OCI-M2 (cell line): Measurements from ENCODE around the gene LAMC3.

Experiments
- DNase-seq: peaks from one replicate; lab custom pipeline; 2025; ENCODE audit not compliant: unreplicated experiment; lab: John Stamatoyannopoulos, UW

Gene LAMC3

GRCh38 chr9:131008909-131009618 is at the start of gene LAMC3:
TSS of gene LAMC3 (plus strand) at chr9:131009174. CDS start at chr9:131009215, 41 bp downstream.
- DNase-seq = no peak

GRCh38 chr9:130959809-130960334 is 49.1 kb upstream of the LAMC3 start:
- no peak for DNase-seq

GRCh38 chr9:130960522-130961378 is 48.2 kb upstream of the LAMC3 start:
- no peak for DNase-seq

- DNase-seq = no peak
Measured at GRCh38 chr9:130961511-130962300, 47.3 kb upstream of the LAMC3 start.

GRCh38 chr9:130962418-130963316 is 46.3 kb upstream of the LAMC3 start:
- no peak for DNase-seq

- no peak for DNase-seq
Measured at GRCh38 chr9:130963337-130963908, 45.6 kb upstream of the LAMC3 start.

- DNase-seq = no peak
Measured at GRCh38 chr9:130963916-130964315, 45.1 kb upstream of the LAMC3 start.

GRCh38 chr9:130965680-130966079 is 43.3 kb upstream of the LAMC3 start:
- DNase-seq = no peak

- no peak for DNase-seq
Measured at GRCh38 chr9:130970052-130970451, 38.9 kb upstream of the LAMC3 start.

GRCh38 chr9:130970855-130971254 is 38.1 kb upstream of the LAMC3 start:
- no peak for DNase-seq

GRCh38 chr9:130971294-130971849 is 37.6 kb upstream of the LAMC3 start:
- DNase-seq = no peak

GRCh38 chr9:130972277-130972956 is 36.6 kb upstream of the LAMC3 start:
- no peak for DNase-seq

GRCh38 chr9:130972957-130973685 is 35.9 kb upstream of the LAMC3 start:
- DNase-seq = no peak

- DNase-seq = no peak
Measured at GRCh38 chr9:130973686-130974281, 35.2 kb upstream of the LAMC3 start.

GRCh38 chr9:130974697-130975096 is 34.3 kb upstream of the LAMC3 start:
- no peak for DNase-seq

GRCh38 chr9:130975156-130975555 is 33.8 kb upstream of the LAMC3 start:
- no peak for DNase-seq

- no peak for DNase-seq
Measured at GRCh38 chr9:130975932-130976841, 32.8 kb upstream of the LAMC3 start.
